IPS-18c (cell line): ENCODE measurements around the gene BMP4.

Source experiments
- H3K4me3 ChIP-seq: 2 replicates; pipeline ENCODE4 v1.7.0; 2013; ENCODE audit warnings: low read depth, mild to moderate bottlenecking, low read length, moderate library complexity; ENCODE audit not compliant: insufficient read depth
- H3K9me3 ChIP-seq: one replicate; pipeline ENCODE4 v1.6.1; 2013; ENCODE audit warnings: mild to moderate bottlenecking, low read length, moderate library complexity; ENCODE audit not compliant: control insufficient read depth, insufficient read depth

BMP4 gene

DNA sequence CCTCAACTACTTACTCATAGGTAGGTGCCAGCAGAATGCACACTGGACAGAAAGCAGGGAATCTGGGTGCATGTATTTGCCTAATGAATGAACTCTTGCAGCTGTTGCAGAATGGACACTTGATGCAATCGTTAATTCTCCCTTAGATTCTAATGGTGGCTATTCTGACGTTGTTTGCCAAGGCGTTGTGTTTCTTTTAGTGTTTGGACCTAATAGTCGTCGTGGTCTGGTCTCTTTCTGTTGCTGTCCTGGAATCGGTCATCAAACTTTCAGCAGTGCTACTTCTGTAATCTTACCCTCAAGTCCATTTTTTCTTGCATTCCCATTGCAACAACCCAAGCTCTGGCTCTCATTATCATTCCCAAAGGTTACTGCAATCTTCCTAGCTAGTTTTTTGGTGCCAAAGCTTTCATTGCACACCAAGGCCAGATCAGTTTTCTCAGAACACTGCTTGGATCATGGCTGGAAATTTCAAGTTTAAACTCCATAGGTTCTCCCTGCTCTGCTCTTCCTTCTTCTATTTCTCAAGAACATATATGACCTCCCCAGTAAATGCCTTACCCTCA is 31.3 kb downstream of the BMP4 start:
- H3K9me3 ChIP-seq, result no peaks in the 10 kb centered on the region
- no peak overlapping the region for H3K4me3 ChIP-seq

DNA sequence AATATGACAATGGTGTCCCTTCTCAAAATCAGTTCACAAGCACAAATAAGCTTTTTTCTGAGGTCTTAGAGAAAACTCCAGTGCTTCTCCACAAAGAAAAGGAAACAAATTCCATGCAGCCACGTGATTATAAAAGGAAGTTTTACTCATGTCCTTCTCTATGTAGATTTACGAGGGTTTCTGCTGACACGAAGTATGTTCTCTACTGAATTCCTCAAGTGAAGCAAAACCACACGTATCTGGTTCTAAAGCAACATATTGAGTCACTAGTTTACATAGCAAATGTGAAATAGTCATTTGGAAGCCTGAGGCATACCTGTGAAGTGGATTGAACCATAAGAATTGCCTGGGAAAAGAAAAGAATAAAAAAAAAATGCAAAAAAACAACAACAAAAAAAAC is 31.9 kb downstream of the BMP4 start:
- Histone ChIP-seq H3K9me3 (no peaks in the 10 kb centered on the region), H3K4me3 (no peak overlapping the region)

DNA sequence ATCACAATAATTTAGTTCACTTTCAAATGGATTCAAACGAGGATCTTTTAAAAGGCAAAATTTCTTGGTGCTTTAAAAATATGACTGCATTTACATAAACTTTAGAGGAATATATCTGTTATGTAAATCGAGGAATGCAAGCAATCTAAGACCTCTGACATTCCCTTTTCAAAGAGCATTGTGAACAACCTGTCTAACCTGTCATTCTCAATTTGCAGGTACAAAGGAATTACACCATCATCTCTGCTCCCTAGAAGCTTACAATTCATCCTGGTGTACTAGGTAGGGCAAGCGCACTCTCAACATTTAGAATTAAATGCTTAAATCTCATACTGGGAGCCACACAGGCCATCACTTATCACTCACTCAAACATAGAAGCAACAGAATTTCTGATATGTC is 35.6 kb downstream of the BMP4 start:
- H3K9me3 ChIP-seq, result no peaks in the 10 kb centered on the region

GRCh38 chr14:53916239-53916638 is 40.4 kb downstream of the BMP4 start:
- H3K9me3 ChIP-seq, result no peaks in the 10 kb centered on the region

More for the DNA sequence above, 35.6 kb downstream of the BMP4 start:
- no peak overlapping the region for H3K4me3 ChIP-seq

GRCh38 chr14:53915364-53916014 is 41.1 kb downstream of the BMP4 start:
- Histone ChIP-seq H3K4me3 (no peak overlapping the region), H3K9me3 (no peaks in the 10 kb centered on the region)

More at GRCh38 chr14:53916239-53916638, 40.4 kb downstream of the BMP4 start:
- H3K4me3 ChIP-seq, result no peak overlapping the region

- Histone ChIP-seq H3K9me3 (no peaks in the 10 kb centered on the region), H3K4me3 (no peak overlapping the region)
Measured at GRCh38 chr14:53912021-53912420, 44.6 kb downstream of the BMP4 start.

GRCh38 chr14:53908416-53908815 is 48.2 kb downstream of the BMP4 start:
- Histone ChIP-seq H3K4me3 (no peak overlapping the region), H3K9me3 (no peaks in the 10 kb centered on the region)

GRCh38 chr14:53902307-53902706 is 54.3 kb downstream of the BMP4 start:
- no peak overlapping the region for H3K4me3 ChIP-seq
- H3K9me3 ChIP-seq, result no peaks in the 10 kb centered on the region

GRCh38 chr14:53900499-53900898 is 56.1 kb downstream of the BMP4 start:
- no peak overlapping the region for H3K4me3 ChIP-seq
- H3K9me3 ChIP-seq, result no peaks in the 10 kb centered on the region
